PC-3 (cell line): ENCODE measurements around the gene PNMA1. TPM values are rescaled to one million over a fixed set of nuclear protein-coding genes. Genes with fewer than 3 reads are reported as not detected.

Source experiments
- ATAC-seq: fragments of 200-7000 bp; cut with Tn5 transposase; 2 replicates; pipeline ENCODE4 v1.9.1; 2020; ENCODE audit warnings: mild to moderate bottlenecking, moderate library complexity
- BruUV-seq: library from RNA; stranded (reverse); fragments of 400-500 nt; replicated peaks from 2 replicates; lab custom pipeline; 2021; lab: Mats Ljungman, UMichigan
- CTCF ChIA-PET: fragments of 300-600 bp; sonication (Branson Sonifier 250); formaldehyde crosslinking; loops from one replicate; lab custom pipeline; 2022; ENCODE audit warnings: antibody characterized with exemption; lab: Charles Lee
- POLR2A ChIA-PET: fragments of 300-600 bp; sonication (Branson Sonifier 250); formaldehyde crosslinking; loops from one replicate; lab custom pipeline; 2022; ENCODE audit warnings: antibody characterized with exemption; ENCODE audit not compliant: unreplicated experiment; lab: Charles Lee
- DNase-seq: peaks from one replicate; pipeline ENCODE4 v3.0.0-alpha.2; 2015
- H2AFZ ChIP-seq: fragments of 300-600 bp; sonication (generic); 2 replicates; pipeline ENCODE4 v1.6.0; 2016; ENCODE audit warnings: antibody characterized with exemption, low read length
- H3F3A ChIP-seq: fragments of 300-600 bp; sonication (generic); one replicate; pipeline ENCODE4 v1.6.0; 2017; ENCODE audit warnings: antibody characterized with exemption, low read length, control low read depth, mild to moderate bottlenecking; ENCODE audit not compliant: unreplicated experiment
- H3K27ac ChIP-seq: fragments of 300-600 bp; sonication (generic); 2 replicates; pipeline ENCODE4 v1.5.1; 2016; ENCODE audit warnings: mild to moderate bottlenecking, low read length
- H3K27me3 ChIP-seq: fragments of 300-600 bp; sonication (generic); 2 replicates; pipeline ENCODE4 v1.6.1; 2016; ENCODE audit warnings: low read length, mixed read lengths
- H3K36me3 ChIP-seq: fragments of 300-600 bp; sonication (generic); 2 replicates; pipeline ENCODE4 v1.6.1; 2016; ENCODE audit warnings: low read depth, mixed run types, low read length, mixed read lengths
- H3K4me1 ChIP-seq: fragments of 300-600 bp; sonication (generic); 2 replicates; pipeline ENCODE4 v1.5.1; 2016; ENCODE audit warnings: low read length; ENCODE audit not compliant: insufficient read depth
- H3K4me2 ChIP-seq: fragments of 300-600 bp; sonication (generic); 2 replicates; pipeline ENCODE4 v1.6.0; 2016; ENCODE audit warnings: low read length
- H3K4me3 ChIP-seq: fragments of 300-600 bp; sonication (generic); 2 replicates; pipeline ENCODE4 v1.5.1; 2016; ENCODE audit warnings: mild to moderate bottlenecking, low read length, mixed read lengths
- H3K79me2 ChIP-seq: fragments of 300-600 bp; sonication (generic); 2 replicates; pipeline ENCODE4 v1.6.1; 2017; ENCODE audit warnings: low read length, mixed read lengths
- H3K9ac ChIP-seq: fragments of 300-600 bp; sonication (generic); 2 replicates; pipeline ENCODE4 v1.6.0; 2016; ENCODE audit warnings: mild to moderate bottlenecking, low read length
- H3K9me2 ChIP-seq: fragments of 300-600 bp; sonication (generic); replicated peaks from 2 replicates; pipeline ENCODE4 v1.6.1; 2016; ENCODE audit warnings: mixed run types, low read length, mixed read lengths
- H3K9me3 ChIP-seq: fragments of 300-600 bp; sonication (generic); 2 replicates; pipeline ENCODE4 v1.6.1; 2016; ENCODE audit warnings: low read length, mixed read lengths
- H4K20me1 ChIP-seq: fragments of 300-600 bp; sonication (generic); 2 replicates; pipeline ENCODE4 v1.6.1; 2016; ENCODE audit warnings: low read length, mixed read lengths
- CTCF ChIP-seq: fragments of 300-600 bp; sonication (generic); conservative IDR thresholded peaks from 2 replicates; pipeline ENCODE4 v1.5.1; 2017; ENCODE audit warnings: antibody characterized with exemption, low read depth, mild to moderate bottlenecking, low read length
- EZH2 ChIP-seq: fragments of 300-600 bp; sonication (generic); IDR thresholded peaks from one replicate; pipeline ENCODE4 v1.6.1; 2017; ENCODE audit warnings: antibody characterized with exemption, mild to moderate bottlenecking, low read length; ENCODE audit not compliant: unreplicated experiment
- EZH2phosphoT487 ChIP-seq: fragments of 300-600 bp; sonication (generic); IDR thresholded peaks from 2 replicates; pipeline ENCODE4 v1.6.1; 2018; ENCODE audit warnings: mild to moderate bottlenecking, antibody characterized with exemption, low read length, borderline replicate concordance
- intact Hi-C: fragments of 100-400 bp; cut with micrococcal nuclease; formaldehyde crosslinking; loops from 2 replicates; pipeline ENCODE4 v1.9.0; 2023
- total RNA-seq: library from RNA; depleted of rRNA; stranded (reverse); fragments of >200 nt; gene quantifications from 2 replicates; pipeline ENCODE4 v1.2.3, GENCODE V29; 2014

PNMA1 gene
- total RNA-seq, 1 experiment from 2014 or later: 30.8 TPM

- no peaks in the 10 kb centered on the region for H3F3A ChIP-seq
- no peaks in the 10 kb centered on the region for H4K20me1 ChIP-seq
- H3K4me1 ChIP-seq: peaks cover 12% of the 10 kb centered on the region
- H3K9me2 ChIP-seq: no peaks in the 10 kb centered on the region
- intact Hi-C loops: loop anchor here (5.0 to 10.0 kb wide), 2 partner anchors 49 to 191 kb away; partner anchors contain the start of genes PNMA1 and PTGR2
- no peaks in the 10 kb centered on the region for H3K9me3 ChIP-seq
- ChIA-PET POLR2A (interaction anchor here (0.5 kb wide), 1 partner anchor 32 kb away, joined by 3 read pairs; no protein-coding TSS in a partner anchor), CTCF (no interaction called here)
- H3K9ac ChIP-seq: no peak overlapping the region
- H3K36me3 ChIP-seq: no peaks in the 10 kb centered on the region
- no peak overlapping the region for H2AFZ ChIP-seq
- H3K27me3 ChIP-seq: no peaks in the 10 kb centered on the region
- H3K4me3 ChIP-seq: no peak overlapping the region
- ATAC-seq (no peak), DNase-seq (no peak)
- H3K79me2 ChIP-seq: no peaks in the 10 kb centered on the region
- no peak overlapping the region for H3K27ac ChIP-seq
- H3K4me2 ChIP-seq: no peak overlapping the region
- TF ChIP-seq EZH2: no peak
- no peak for TF ChIP-seq CTCF
- TF ChIP-seq EZH2phosphoT487: no peak
- BruUV-seq: no TSS peak
Observed at GRCh38 chr14:73663548-73664212, 50.5 kb downstream of the PNMA1 start.

GRCh38 chr14:73662487-73662943 is 51.7 kb downstream of the PNMA1 start:
- Histone ChIP-seq H3K9me2 (no peaks in the 10 kb centered on the region), H3K4me2 (peak overlapping the region; percentile 13), H3K27me3 (no peaks in the 10 kb centered on the region), H3K79me2 (no peaks in the 10 kb centered on the region), H3K9me3 (no peaks in the 10 kb centered on the region), H4K20me1 (no peaks in the 10 kb centered on the region), H3K4me1 (peaks cover 12% of the 10 kb centered on the region), H3K27ac (0 out of 2 replicates have a peak overlapping the region, but pooled peaks have one; percentile 9), H3K9ac (no peak overlapping the region), H2AFZ (peak overlapping the region; percentile 13; the same call in 1 of the 2 replicates), H3F3A (no peaks in the 10 kb centered on the region), H3K36me3 (no peaks in the 10 kb centered on the region), H3K4me3 (no peak overlapping the region)
- DNase-seq (peak; percentile 95), ATAC-seq (peak; percentile 99)
- CTCF ChIA-PET: interaction anchor here (0.6 kb wide), 1 partner anchor 154 kb away, joined by 3 read pairs; no protein-coding TSS in a partner anchor
- TF ChIP-seq CTCF (peak; percentile 72), EZH2phosphoT487 (no peak)
- POLR2A ChIA-PET: interaction anchor here (0.7 kb wide), 1 partner anchor 287 kb away, joined by 4 read pairs; the partner anchor contains the start of gene FAM161B
- no TSS peak for BruUV-seq
- intact Hi-C loops: loop anchor here (1.0 to 10.0 kb wide), 3 partner anchors 34 to 192 kb away; partner anchors contain the start of genes PNMA1 and PTGR2
